HG03108 (cell line): ENCODE measurements around the gene RNF144B.

Experiments used
- ATAC-seq: cut with Tn5 transposase; IDR thresholded peaks from one replicate; pipeline ENCODE4 v1.9.1; 2021; ENCODE audit warnings: moderate library complexity; ENCODE audit not compliant: unreplicated experiment

RNF144B gene

GRCh38 chr6:18478610-18479009 lies 91.5 kb downstream of the RNF144B start:
- no peak for ATAC-seq

GRCh38 chr6:18481870-18482269 lies 94.7 kb downstream of the RNF144B start:
- no peak for ATAC-seq

GRCh38 chr6:18485660-18486435 lies 98.7 kb downstream of the RNF144B start:
- no peak for ATAC-seq

DNA sequence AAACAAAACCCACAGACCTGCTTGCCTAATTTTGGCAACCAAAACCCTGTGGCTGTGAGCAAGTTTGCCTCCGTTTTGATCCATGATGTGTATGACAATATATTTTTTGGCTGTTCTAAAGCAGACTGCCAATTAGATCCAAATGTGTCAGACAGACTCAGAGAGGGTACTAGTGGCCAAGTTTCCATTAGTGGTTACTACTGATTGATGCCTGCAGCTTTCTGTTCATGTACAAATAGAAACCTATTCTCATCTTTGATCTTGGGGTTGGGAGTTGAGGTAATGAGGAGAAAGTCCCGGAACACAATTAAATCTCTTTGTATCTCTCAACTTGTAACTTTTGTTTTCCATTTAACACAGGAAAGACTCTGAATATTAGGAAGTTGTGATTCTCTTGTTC lies 100.9 kb downstream of the RNF144B start:
- no peak for ATAC-seq

DNA sequence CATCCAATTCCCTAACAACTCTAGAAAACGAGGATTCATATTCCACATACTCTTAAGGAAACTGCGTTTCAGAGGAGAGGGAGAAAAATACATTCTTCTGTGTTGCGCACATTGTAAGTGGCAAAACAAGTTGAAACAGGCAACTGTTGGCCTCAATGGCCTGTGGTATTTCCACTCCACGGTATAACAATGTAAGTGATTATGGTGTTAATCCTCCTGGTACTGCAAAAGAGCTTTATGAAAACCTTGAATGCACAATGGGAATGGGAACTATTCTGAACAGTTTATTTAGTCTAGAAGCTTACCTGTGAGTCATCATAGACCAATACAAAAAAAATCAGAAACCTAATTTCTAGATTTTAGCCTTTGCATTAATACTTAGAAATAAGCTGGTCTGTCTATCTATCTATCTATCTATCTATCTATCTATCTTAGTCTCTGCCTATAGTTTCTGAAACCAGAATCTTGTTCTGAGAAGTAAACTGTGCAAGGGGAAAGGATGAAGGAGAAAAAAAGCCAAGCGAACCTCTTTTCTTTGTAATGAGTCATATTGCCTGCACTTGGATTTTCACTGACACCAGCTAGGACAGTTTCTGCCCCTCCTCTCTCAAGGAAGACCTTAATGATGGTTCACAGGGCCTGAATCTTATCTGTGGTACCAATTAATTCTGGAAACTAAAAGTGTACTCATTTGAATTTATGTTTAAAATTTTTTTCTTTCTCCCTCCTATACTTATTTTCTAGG lies 101.5 kb downstream of the RNF144B start:
- no peak for ATAC-seq

- ATAC-seq = no peak
Observed at GRCh38 chr6:18489335-18489734, 102.2 kb downstream of the RNF144B start.

DNA sequence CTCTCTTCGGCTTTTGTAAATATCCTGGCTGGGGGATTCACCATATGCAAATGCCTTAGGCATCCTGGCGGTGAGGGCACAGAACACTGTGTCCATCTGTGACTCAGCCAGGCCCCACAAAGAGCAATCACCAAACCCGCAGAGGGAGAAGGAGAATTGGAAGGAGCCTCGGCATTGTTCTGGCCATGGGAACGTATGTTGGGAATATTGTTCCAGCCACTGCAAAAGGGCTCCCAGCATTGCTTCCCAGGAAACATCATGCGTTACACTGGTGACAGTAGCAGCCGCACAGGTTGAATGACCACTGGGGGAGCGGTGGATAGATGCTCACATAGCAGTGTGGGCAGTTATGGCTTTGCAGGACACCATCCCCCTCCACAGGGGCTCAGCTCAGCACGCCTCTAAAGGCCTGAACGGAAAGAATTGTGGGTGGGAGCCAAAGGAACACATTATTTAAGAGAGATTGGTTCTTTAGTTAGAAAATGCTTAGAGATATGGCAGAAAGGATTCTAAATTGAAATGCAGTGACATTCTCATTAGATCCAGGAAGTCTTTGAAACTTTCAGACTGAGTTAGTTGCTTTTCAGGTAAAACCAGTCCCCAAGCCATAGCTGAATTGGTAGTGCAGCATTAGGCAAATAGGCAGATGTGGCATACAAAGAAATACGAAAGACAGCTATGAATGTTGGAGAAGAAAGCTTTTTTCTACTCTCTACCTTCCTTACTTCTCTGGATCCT lies 104.3 kb downstream of the RNF144B start:
- no peak for ATAC-seq

DNA sequence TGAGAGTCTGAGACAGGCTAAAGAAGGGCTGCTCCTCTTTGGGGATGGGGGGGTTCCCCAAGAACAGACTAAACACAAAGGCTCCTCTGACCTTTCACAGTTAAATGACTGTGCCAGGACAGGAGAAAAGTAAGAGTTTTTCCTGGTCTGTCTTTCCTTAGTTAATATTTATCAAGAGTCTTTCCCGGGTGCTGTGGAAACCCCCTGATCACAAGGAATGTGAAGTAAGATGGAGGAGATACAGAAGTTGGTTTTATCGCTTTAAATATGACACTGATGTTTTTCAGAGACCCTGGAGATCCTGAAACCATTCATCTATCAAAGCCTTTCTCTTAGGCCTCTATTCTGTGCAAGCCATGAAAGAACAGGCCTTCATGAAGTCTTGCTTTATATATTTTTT lies 105.8 kb downstream of the RNF144B start:
- ATAC-seq = no peak

- no peak for ATAC-seq
Observed at GRCh38 chr6:18493382-18493891, 106.3 kb downstream of the RNF144B start.

DNA sequence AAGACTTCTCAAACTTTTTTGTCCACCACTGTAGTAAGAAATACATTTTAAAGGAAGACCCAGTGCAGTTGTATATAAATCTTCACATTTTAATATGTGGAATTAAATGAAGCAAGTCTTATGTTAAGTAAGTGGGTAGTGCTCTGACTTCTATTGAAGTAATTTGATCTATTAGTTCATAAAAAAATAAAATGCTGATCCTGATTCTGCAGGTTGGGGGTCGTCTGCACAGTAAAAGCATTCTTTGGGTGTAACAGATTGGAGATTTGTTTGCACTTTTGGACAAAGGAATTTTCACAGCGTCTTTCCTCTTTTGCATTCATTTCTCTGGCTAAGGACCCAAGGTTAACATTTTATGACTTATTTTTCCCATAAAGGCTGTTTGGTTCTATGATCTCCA lies 106.8 kb downstream of the RNF144B start:
- no peak for ATAC-seq

DNA sequence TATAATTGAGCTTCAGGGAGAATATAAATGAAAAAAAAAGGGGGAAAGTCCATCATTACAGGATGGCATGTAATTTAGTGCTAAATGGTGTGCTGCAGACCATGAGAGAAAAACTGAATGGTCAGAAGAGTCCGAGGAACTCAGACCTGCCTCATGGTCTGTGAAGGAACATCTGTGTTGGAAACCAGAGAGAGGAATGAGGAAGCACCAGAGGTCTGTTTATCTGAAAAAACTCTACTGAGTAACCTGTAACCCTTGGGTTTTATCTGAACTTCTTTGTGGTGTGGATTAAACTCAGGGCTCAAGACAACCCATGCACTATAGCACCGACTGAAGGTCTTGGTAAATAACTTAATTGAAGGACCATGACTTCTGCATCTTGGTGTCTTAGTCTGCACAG lies 108.1 kb downstream of the RNF144B start:
- no peak for ATAC-seq

DNA sequence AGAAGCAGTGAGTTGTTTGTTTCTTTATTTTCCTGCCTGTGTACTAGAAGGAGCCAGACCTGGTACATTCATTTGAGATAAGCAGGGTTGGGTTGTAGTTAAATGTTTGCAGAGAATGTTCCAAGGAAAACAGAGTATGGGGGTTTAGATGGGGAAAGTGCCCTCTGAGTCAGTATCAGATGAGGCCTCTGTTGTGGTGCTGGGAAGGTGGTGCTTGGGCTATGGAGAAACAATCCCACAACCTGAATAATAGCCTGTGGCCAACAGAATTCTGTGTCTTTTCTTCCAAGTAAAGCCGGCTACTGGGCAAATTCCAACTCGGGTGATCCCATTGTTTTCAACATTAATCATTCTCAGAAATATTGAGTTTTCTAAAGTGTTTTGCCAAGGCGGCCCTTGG lies 109.3 kb downstream of the RNF144B start:
- ATAC-seq = no peak

GRCh38 chr6:18497006-18497405 lies 109.9 kb downstream of the RNF144B start:
- no peak for ATAC-seq

- no peak for ATAC-seq
Observed at GRCh38 chr6:18498408-18498807, 111.3 kb downstream of the RNF144B start.

DNA sequence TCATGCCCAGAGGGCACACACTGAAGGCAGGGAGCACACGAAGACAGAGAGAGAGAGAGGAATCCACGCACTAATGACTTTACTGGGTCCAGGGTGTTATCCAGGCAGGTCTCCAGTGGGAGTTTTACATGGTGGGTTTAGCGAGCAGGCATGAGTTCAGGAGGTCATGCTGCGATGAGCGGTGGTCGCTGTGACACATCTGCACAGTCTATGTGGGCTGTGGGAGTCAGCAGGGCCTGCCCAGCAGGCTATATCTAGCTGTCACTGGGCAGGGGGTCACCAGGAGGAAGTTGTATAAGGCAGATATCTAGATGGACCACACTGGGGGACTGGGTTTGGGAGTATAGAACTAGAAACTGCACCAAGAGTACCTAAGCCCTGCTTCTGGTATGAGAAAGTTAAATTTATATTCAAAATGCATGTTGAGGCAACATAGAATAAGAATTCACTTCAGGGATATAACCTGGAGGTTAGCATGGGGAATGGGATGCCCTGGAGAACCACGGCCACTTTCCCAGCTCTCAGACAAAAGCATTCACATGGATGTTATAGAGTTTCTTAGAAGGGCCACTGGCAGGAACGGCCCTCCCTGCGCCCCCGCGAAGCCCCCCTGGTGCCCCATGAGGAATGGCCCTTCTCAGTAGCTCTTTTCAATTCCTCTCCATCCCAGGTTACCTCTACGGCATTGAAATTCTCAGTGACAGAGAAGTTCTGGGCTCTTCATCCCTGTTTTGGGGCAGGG lies 113.9 kb downstream of the RNF144B start:
- ATAC-seq = no peak

DNA sequence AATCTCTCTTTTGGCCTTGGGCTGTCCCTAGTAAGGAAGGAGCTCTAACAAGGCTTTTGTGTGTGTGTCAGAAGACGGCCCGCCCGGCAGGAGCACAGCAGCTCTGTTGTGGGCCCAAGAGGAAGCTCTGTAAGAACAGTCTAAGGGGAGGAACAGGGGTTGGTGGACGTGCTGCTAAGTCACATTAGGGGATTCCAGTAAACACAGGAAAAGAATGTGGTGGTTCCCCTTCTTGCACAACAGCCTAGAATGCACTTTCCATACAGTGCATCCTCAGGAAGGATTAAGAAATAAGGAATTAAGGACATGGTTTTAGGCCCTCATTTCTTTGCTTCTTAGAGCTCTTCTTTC lies 114.5 kb downstream of the RNF144B start:
- no peak for ATAC-seq

DNA sequence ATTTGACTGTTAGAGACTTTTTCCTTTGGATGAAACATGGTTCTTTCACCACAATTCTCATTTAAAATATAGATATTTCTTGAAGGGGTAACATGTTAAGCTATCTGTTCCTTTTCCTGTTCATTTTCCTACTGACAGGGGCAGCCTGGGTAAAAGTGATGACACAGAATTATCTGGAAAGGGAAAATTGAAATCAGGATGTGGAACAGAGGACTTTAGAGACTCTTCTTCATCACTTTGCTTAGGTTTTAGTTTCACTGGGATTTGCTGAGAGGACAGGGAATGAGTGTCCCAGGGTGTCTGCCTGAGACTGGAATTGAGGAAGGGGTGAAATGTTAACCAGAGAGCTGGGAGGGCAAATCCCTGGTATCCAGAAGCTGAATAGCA lies 116.0 kb downstream of the RNF144B start:
- no peak for ATAC-seq

DNA sequence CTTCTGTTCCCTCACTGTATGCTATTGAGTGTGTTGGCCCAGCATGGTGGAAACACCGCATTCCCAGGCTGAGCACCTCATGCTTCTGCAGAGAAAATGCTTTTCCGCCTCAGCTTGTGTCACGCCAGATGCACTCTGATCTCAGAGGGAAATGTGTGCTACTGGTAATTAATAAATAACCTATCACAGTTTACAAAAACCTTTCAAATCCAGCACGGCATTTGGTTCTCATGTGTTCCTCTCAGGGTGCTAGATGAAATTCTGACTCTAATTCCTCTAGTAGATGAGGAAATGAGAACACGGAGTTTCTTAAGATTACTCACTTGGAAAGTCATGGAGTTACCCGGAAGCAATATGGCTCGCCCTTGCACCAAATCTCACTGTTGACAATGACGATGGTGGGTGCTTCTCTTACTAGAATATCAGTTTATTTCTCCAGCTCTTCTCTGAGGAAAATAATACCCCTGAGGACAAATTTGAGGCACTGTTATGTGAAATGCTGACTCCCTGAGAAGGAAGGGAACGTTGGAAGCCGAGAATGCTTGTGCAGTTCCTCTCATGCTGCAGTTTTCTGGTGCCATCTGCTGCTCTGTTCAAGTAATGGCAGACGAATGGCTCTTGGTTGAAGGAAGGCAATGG lies 116.6 kb downstream of the RNF144B start:
- ATAC-seq = peak; percentile 68

DNA sequence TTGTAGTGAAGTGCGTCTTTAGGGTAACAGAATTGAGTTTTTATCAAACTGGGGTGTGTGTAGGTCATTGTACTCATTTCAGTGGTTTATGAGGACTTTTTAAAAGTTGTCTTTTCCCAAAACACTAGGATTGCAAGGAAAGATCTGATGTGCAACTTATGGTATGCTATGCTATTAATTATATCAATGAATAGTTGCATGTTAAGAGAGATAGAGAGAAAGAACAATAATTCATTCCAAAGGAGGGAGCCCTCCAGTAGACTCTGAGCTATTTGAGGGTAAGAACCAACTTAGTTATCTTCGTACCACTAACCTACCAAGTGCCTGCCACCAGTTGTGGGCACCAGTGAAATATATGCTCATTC lies 117.1 kb downstream of the RNF144B start:
- ATAC-seq = no peak

- no peak for ATAC-seq
Observed at GRCh38 chr6:18506382-18507017, 119.3 kb downstream of the RNF144B start.
